Tibial nerve (tissue), 3 donors: ENCODE results near the gene PAX3.

Experiments used
- POLR2A ChIP-seq, 2 donors: fragments of 450-650 bp; IDR thresholded peaks; one replicate each; pipeline ENCODE4 v1.6.1; 2017; ENCODE audit warnings: antibody characterized with exemption in 2 of 2, mild to moderate bottlenecking in 2 of 2, moderate library complexity in 2 of 2
- TF ChIP-seq, protein P1 (sequence below), 5 experiments: fragments of 200-600 bp in 3 of 5; fragments of 450-650 bp in 2 of 5; sonication (generic) in 3 of 5; IDR thresholded peaks; one replicate each; pipeline ENCODE4 v1.5.1; 2016 to 2019; ENCODE audit warnings: antibody characterized with exemption in 5 of 5, mild to moderate bottlenecking in 3 of 5, moderate library complexity in 2 of 5

DNA sequence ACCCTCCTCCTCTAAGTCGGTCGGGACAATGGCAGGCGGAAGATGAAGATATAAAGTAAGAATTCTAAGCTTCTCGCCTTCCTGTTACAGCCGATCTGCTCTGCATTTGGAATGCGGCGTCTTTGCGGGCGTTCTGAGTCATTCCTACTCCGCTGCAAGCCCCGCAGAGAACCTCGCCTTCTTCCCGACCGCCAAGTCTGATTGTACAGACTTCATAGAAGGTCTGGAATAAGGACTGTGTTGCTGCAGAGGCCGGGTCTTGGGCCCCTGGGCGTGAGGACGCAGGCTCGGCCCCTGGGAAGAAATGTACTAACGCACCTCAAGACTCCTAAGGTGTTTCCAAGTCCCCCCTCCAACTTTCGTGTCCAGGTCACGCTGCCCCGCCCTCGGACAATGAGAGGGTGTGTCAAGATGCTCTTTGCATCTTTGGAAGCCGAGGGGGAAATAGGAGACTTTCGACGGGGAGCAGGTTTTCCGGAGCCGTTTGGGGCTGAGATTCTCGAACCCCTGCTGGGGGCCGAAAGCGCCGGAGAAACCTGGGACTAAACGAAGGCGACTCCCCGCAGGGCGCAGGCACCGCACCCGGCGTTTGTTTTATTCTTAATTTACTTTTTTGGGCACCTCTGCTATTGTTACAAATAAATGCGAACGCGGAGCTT, 12.7 kb upstream of the PAX3 start:
- TF ChIP-seq, protein P1, sequence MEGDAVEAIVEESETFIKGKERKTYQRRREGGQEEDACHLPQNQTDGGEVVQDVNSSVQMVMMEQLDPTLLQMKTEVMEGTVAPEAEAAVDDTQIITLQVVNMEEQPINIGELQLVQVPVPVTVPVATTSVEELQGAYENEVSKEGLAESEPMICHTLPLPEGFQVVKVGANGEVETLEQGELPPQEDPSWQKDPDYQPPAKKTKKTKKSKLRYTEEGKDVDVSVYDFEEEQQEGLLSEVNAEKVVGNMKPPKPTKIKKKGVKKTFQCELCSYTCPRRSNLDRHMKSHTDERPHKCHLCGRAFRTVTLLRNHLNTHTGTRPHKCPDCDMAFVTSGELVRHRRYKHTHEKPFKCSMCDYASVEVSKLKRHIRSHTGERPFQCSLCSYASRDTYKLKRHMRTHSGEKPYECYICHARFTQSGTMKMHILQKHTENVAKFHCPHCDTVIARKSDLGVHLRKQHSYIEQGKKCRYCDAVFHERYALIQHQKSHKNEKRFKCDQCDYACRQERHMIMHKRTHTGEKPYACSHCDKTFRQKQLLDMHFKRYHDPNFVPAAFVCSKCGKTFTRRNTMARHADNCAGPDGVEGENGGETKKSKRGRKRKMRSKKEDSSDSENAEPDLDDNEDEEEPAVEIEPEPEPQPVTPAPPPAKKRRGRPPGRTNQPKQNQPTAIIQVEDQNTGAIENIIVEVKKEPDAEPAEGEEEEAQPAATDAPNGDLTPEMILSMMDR (IDR thresholded peaks at IDR 0.05): no peak
- TF ChIP-seq POLR2A (IDR thresholded peaks at IDR 0.05): no peak
